Liver (tissue), 3 donors: ENCODE measurements around the gene CDHR4.

Experiments
- GABPA ChIP-seq, 2 donors: IDR thresholded peaks in 1 of 2; conservative IDR thresholded peaks in 1 of 2; 2 replicates each; pipeline ENCODE4 v1.6.1; 2016; ENCODE audit warnings: antibody characterized with exemption in 2 of 2, mild to moderate bottlenecking in 1 of 2, moderate library complexity in 1 of 2
- HNF4A ChIP-seq, 2 donors: conservative IDR thresholded peaks; 2 replicates each; pipeline ENCODE4 v1.6.1; 2016; ENCODE audit warnings: antibody characterized with exemption in 2 of 2, mild to moderate bottlenecking in 2 of 2
- JUND ChIP-seq, 2 donors: IDR thresholded peaks; 2 replicates each; pipeline ENCODE4 v1.6.1; 2016; ENCODE audit warnings: antibody characterized with exemption in 2 of 2
- NR2F2 ChIP-seq: IDR thresholded peaks from 2 replicates; pipeline ENCODE4 v1.6.1; 2016; ENCODE audit warnings: antibody characterized with exemption
- RAD21 ChIP-seq, 2 donors: IDR thresholded peaks; 2 replicates each; pipeline ENCODE4 v1.6.1; 2016; ENCODE audit warnings: antibody characterized with exemption in 2 of 2, mild to moderate bottlenecking in 2 of 2
- SP1 ChIP-seq: IDR thresholded peaks from 2 replicates; pipeline ENCODE4 v1.6.1; 2018; ENCODE audit warnings: antibody characterized with exemption, mild to moderate bottlenecking
- TAF1 ChIP-seq: conservative IDR thresholded peaks from 2 replicates; pipeline ENCODE4 v1.6.1; 2016; ENCODE audit warnings: antibody characterized with exemption, mild to moderate bottlenecking
- YY1 ChIP-seq: IDR thresholded peaks from 2 replicates; pipeline ENCODE4 v1.6.1; 2016; ENCODE audit warnings: antibody characterized with exemption, mild to moderate bottlenecking
- TF ChIP-seq, protein P1 (sequence below): fragments of 150-350 bp; IDR thresholded peaks from 2 replicates; pipeline ENCODE4 v1.5.1; 2017; ENCODE audit warnings: improper control_type of control experiment, low read depth, low read length; ENCODE audit not compliant: missing input control
- TF ChIP-seq, protein P2 (sequence below): IDR thresholded peaks from 2 replicates; pipeline ENCODE4 v1.6.1; 2016; ENCODE audit warnings: antibody characterized with exemption
- TF ChIP-seq, protein P3 (sequence below): IDR thresholded peaks from 2 replicates; pipeline ENCODE4 v1.6.1; 2016; ENCODE audit warnings: antibody characterized with exemption
- donor health status: healthy.
- donor health status: healthy.

DNA sequence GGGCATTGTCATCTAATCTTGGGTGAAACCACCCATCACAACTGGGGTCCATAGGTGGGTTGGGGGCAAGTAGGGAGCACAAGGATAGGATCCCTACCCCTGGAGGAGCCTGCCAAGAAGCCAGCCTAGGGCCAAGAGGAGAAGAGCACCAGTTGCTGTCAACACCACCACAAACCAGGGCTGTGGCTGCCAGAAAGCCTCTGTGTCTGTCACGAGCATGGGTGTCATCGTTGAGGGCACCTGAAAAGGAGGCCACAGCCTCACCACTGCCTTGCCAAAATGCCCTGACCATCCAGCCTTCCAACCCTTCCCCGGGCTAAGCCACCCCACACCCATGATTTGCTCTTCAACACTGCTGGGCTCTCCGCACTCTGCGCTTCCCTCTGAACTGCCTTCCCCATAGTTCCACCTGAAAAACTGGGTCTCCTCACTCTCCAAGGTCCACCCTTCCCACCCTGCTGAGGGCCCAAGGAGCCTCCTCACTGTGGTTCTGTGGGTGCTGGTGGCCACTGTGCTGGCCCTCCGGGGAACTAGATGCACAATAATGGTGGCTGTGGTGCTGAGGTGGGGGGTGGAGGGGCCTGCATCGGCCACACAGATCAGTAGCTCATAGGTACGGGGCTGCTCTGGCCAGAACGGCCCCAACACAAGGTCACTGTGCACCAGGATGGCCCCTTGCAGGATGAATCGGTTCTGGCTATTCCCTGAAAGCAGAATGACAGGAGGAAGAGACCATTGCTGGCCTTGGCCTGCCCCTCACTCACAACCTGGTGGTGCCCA, 7.1 kb downstream of the CDHR4 start:
- TF ChIP-seq, protein P1, sequence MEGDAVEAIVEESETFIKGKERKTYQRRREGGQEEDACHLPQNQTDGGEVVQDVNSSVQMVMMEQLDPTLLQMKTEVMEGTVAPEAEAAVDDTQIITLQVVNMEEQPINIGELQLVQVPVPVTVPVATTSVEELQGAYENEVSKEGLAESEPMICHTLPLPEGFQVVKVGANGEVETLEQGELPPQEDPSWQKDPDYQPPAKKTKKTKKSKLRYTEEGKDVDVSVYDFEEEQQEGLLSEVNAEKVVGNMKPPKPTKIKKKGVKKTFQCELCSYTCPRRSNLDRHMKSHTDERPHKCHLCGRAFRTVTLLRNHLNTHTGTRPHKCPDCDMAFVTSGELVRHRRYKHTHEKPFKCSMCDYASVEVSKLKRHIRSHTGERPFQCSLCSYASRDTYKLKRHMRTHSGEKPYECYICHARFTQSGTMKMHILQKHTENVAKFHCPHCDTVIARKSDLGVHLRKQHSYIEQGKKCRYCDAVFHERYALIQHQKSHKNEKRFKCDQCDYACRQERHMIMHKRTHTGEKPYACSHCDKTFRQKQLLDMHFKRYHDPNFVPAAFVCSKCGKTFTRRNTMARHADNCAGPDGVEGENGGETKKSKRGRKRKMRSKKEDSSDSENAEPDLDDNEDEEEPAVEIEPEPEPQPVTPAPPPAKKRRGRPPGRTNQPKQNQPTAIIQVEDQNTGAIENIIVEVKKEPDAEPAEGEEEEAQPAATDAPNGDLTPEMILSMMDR = no peak
- TF ChIP-seq GABPA (IDR thresholded peaks at IDR 0.05 in 1 of 2, conservative IDR thresholded peaks at IDR 0.05 in 1 of 2) = no peak
- TF ChIP-seq, protein P2, sequence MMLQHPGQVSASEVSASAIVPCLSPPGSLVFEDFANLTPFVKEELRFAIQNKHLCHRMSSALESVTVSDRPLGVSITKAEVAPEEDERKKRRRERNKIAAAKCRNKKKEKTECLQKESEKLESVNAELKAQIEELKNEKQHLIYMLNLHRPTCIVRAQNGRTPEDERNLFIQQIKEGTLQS = no peak
- TF ChIP-seq YY1 = no peak
- TF ChIP-seq TAF1 = no peak
- no peak for TF ChIP-seq HNF4A (conservative IDR thresholded peaks at IDR 0.05)
- no peak for TF ChIP-seq SP1
- TF ChIP-seq RAD21 (IDR thresholded peaks at IDR 0.05) = no peak
- no peak for TF ChIP-seq JUND (IDR thresholded peaks at IDR 0.05)
- TF ChIP-seq NR2F2 = no peak
- TF ChIP-seq, protein P3, sequence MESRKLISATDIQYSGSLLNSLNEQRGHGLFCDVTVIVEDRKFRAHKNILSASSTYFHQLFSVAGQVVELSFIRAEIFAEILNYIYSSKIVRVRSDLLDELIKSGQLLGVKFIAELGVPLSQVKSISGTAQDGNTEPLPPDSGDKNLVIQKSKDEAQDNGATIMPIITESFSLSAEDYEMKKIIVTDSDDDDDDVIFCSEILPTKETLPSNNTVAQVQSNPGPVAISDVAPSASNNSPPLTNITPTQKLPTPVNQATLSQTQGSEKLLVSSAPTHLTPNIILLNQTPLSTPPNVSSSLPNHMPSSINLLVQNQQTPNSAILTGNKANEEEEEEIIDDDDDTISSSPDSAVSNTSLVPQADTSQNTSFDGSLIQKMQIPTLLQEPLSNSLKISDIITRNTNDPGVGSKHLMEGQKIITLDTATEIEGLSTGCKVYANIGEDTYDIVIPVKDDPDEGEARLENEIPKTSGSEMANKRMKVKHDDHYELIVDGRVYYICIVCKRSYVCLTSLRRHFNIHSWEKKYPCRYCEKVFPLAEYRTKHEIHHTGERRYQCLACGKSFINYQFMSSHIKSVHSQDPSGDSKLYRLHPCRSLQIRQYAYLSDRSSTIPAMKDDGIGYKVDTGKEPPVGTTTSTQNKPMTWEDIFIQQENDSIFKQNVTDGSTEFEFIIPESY = no peak
